Measurements from ENCODE around the gene TRAPPC12.

DNA sequence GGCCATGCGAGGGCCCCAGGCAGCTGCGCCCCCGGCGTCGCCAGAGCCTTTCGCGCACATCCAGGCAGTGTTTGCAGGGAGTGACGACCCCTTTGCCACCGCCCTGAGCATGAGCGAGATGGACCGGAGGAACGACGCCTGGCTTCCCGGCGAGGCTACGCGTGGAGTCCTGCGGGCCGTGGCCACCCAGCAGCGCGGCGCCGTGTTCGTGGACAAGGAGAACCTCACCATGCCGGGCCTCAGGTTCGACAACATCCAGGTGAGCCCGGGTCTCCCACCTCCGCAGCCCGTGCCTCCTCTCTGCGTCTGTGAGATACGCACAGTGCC is 8.9 kb downstream of the TRAPPC12 start:
- TF ChIP-seq, protein P1, sequence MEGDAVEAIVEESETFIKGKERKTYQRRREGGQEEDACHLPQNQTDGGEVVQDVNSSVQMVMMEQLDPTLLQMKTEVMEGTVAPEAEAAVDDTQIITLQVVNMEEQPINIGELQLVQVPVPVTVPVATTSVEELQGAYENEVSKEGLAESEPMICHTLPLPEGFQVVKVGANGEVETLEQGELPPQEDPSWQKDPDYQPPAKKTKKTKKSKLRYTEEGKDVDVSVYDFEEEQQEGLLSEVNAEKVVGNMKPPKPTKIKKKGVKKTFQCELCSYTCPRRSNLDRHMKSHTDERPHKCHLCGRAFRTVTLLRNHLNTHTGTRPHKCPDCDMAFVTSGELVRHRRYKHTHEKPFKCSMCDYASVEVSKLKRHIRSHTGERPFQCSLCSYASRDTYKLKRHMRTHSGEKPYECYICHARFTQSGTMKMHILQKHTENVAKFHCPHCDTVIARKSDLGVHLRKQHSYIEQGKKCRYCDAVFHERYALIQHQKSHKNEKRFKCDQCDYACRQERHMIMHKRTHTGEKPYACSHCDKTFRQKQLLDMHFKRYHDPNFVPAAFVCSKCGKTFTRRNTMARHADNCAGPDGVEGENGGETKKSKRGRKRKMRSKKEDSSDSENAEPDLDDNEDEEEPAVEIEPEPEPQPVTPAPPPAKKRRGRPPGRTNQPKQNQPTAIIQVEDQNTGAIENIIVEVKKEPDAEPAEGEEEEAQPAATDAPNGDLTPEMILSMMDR (IDR thresholded peaks at IDR 0.05): no peak
- TF ChIP-seq EP300 (IDR thresholded peaks at IDR 0.05) (no peak), POLR2A (IDR thresholded peaks at IDR 0.05) (no peak)
